ENCODE results near the gene BAIAP3.
"Not testable (repeated sequence)": the region's sequence is repeated elsewhere in the genome, so short reads cannot be mapped to it uniquely, and the experiment has no call there.

Gene BAIAP3

DNA sequence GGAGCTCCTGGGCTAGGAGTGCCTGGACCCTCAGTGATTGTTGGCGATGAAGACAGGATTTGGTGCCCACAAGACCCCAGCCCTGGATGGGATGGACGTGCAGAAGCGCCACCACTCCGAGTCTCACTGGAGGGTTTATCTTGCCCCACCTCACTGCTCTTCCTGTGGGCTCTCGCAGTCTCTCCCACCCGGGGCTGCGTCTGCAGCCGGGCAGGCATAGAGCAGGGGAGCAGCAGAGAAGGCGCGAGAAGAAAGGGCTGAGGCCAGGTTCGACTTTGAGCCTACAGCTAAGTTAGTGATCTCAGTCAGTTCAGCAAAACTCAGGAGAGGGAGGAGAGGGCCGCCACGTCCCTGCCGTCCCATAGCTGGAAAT is 17.4 kb upstream of the BAIAP3 start:
- DNase-seq (ENCODE audit: low read depth in 2 of 2) = no peak

DNA sequence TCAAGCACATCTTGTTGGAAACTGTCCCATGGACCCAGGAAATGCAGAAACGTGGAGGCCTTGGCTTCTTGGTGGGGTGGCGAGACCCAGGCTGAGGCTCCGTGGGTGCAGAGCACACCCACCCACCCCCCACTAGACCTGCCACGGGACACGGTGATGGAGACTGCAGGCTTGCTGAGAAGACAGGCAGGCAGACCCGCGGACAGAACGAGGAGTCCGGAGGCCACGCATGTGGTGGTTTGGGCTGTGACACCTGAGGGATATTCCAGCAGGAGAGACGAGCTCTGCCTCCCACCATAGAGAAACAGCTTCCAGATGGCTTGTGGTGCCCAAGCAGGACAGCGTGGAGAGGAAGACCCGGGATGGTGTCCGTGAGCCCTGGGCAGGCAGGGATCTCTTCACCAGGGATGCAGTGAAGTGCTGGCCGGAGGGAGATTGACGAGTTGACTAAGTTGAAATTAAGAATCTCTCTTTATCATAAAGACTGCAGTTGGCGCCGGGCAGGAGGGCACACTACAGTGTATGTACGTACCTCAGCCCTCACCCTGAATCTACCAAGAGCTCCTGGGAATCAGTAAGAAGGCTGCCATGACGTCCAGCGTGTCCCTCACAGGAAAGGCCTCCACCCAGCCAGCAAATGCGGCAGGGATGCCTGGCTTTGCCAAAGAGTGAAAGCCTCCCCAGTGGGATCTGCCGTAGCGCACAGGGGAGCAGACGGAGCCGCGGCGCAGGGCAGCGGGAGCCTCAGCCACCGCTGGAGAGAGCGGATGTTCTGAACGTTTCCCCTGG is 15.8 kb upstream of the BAIAP3 start:
- DNase-seq (ENCODE audit: low read depth in 2 of 2) = no peak

DNA sequence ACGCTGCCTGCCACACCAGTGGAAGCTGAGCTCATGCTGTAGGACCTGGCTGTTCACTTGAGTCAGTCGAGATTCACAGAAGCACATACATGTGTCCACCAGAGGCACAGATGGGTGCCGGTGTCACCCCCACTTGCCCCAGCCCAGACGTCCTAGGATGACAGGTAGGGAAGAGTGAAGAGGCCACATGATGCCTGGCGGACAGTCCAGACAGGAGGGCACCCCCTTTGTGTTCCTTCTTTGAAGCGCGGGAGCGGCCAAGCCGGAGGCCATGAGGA is 15.2 kb upstream of the BAIAP3 start:
- DNase-seq (ENCODE audit: low read depth in 2 of 2) = no peak

DNA sequence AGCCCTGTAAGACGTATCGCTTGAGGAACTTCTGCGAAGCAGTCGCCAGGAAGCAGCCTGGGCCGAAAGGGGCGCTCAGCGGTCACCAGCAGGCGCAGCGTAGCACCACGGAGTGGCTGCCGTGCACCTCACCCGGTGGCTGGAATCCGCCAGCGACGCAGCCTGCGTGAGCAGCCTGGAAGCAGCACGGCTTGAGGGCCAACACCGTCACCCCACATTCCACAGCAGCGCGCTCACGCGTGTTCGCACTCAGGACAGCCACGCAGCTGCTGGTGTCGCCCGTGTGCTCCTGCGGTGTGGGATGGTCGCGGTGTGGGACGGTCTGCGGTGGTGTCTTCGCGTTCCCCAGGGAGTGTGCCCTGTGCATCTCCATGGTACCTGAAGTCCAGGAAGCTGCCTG is 14.4 kb upstream of the BAIAP3 start:
- no peak for DNase-seq (ENCODE audit: low read depth in 2 of 2)

DNA sequence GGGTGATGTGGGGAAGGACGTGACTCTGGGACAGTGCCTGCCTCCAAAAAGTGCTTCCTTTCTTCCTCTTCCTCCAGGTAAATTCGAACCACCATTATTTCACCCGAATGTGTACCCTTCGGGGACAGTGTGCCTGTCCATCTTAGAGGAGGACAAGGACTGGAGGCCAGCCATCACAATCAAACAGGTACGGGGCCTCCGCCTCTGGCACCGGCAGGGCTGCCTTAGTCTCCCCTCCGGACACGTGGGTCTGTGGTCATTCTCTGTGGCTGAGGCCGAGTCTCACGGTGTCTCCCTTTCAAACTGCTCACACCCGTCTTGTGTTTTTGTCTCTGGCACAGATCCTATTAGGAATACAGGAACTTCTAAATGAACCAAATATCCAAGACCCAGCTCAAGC is 13.3 kb upstream of the BAIAP3 start:
- no peak for DNase-seq (ENCODE audit: low read depth in 2 of 2)

DNA sequence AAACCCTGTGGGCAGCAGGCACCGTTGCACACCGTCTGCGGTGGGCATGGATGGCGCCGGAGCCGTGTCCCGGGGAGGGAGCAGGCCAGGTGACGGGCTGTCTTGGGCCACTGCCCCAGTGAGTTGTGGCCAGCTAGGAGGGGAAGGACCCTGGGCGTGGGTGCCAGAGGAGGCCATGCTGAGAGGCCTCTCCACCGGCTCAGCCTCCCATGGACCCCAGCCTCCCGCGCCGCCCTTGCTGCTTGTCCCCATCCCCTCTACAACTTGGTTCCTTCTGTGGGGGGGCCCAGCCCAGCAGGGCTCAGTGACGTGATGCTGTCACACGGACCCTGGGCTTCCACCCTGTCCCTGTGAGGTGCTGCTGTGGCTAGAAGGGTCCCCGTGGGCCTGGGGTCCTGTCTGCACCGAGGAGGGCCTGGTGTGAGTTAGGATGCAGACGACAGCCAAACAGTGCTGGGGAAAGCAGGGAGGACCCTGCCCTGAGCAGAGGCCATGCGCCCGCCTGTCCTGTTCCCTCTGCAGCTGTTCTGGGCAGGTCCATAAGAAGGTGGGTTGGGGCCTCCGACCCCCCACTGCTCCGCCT is 12.7 kb upstream of the BAIAP3 start:
- no peak for DNase-seq (ENCODE audit: low read depth in 2 of 2)

DNA sequence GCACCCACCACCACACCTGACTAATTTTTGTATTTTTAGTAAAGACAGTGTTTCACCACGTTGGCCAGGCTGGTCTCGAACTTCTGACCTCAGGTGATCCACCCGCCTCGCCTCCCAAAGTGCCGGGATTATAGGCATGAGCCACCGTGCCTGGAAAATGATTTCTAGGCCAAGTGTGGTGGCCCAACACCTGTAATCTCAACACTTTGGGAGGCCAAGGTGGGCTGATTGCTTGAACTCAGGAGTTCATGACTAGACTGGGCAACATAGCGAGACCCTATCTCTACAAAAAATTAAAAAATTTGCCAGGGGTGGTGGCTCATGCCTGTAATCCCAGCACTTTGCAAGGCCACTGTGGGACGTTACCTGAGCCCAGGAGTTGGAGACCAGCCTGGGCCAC is 11.0 kb upstream of the BAIAP3 start:
- no peak for DNase-seq (ENCODE audit: low read depth in 2 of 2)

DNA sequence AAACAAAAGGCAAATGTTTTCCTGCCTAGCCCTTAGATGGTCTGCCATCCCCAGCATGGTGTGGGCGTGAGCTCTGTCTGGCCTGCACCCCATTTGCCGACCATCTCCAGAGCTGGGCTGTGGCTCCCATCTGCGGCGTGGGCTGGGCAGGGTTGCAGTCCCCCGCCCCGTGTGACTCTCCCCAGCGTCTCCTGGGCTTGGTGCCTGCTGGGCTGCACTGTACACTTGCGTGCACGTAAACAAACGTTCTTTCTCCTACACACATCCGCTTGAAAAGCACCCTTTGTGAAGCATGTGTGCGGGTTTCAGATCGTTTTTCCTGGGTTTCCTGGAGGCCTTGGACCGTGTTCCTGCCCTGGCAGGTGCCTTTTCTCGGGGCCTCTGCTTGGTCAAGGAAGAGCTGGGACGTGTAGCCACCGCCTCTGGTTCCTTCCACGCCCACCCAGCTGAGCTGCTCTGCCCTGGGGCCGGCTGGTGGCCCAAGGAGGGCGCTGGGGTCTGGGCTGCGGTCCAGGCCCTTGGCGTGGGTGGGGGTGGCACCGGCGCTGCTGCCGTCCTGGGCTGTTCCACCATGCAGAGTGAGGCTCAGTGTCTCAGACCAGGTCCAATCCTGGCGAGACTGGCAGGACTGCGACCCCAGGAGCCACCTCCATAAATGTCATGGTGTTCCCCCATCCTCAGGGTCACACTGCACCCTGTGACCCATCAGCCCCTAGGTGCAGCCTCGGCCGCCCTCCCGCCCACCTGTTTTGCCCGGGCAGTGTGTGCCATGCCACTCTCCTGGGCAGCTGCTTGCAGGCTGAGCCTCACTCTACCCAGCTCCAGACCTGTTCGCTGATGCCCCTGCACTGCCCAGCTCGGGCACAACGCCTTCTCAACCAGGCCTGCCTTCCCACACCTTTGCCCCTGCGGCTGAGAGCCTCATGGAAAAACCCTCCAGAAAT is 9.9 kb upstream of the BAIAP3 start:
- DNase-seq (ENCODE audit: low read depth in 2 of 2) = no peak

DNA sequence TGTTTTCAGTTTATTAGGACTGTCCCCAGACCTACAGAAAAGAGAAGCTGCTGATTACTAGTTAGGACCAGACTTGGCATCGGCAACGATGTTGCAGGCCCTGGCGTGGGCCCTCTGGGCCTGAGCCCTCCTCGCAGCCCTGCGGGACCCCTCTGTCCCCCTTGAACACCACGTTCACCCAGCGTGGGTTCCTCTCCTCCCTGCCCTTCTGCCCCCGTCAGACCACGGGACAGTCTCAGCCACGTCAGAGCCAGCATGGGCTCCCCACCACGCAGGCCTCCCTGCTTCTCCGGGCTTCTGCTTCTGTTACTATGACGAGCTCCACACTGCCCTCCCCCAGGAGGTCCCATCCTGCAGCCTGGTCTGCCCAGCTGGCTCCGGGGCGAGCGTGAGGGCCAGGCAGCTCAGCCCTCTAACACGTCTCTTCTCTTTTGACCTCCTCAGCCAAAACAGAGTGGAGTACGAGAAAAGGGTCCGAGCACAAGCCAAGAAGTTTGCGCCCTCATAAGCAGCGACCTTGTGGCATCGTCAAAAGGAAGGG is 9.1 kb upstream of the BAIAP3 start:
- no peak for DNase-seq (ENCODE audit: low read depth in 2 of 2)

DNA sequence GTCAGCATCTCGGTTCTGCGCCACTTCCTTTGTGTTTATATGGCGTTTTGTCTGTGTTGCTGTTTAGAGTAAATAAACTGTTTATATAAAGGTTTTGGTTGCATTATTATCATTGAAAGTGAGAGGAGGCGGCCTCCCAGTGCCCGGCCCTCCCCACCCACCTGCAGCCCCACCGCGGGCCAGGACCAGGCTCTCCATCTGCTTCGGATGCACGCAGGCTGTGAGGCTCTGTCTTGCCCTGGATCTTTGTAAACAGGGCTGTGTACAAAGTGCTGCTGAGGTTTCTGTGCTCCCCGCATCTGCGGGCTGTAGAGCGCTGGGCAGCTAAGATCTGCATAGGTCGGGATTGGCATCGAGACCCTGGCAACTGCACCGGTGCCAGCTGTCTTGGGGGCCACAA is 8.2 kb upstream of the BAIAP3 start:
- no peak for DNase-seq (ENCODE audit: low read depth in 2 of 2)

DNA sequence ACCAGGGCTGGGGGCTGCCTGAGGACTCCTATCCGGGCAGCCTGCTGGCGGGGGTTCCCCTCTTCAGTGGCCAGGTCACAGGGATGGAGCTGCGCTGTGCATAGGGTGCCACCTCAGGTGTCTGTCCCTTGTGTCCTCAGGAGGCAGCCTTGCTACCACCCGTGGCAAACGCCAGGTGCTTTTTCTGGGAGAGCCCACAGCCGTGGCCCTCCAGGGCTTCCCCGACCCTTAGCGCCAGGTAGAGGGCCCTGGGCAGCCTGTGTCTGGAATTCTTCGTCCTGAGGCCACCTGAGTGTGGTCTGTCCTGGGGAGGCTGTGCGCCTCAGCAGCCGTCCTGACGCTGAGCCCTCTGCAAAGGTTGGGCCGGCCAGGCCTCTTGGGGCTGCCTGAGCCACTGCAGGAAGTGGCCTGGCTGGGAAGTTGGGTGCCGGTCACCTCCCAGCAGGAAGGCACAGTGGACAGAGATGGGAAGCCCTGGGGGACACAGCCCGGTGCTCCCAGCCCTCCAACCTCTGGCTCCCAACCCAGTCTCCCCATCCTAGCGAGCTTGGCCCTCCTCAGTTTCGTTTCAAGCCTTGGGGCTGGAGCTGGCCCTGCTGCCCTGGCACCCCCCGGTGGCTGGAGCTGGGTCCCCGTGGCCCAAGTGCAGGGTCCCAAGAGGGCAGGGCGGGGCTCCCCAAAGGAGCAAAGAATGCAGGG is 7.6 kb upstream of the BAIAP3 start:
- no peak for DNase-seq (ENCODE audit: low read depth in 2 of 2)

DNA sequence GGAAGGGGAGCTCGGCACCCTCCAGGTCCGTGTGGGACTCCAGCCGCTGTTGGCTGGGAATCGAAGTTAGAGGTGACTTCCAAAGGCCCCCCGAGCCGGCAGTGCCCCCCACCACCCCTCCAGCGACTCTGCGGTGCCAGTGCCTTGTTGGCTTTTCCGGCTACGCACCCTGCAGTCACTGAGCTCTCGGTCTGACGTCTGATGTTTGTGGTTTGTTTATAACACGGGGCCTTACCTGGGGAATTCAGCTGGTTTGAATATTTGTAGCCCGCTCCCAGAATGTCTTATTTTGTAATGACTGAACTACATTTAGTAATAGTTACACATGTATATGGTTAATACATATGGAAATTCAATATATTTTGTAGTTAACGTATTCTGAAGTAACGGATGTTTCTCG is 7.1 kb upstream of the BAIAP3 start:
- DNase-seq (ENCODE audit: low read depth in 2 of 2) = no peak

DNA sequence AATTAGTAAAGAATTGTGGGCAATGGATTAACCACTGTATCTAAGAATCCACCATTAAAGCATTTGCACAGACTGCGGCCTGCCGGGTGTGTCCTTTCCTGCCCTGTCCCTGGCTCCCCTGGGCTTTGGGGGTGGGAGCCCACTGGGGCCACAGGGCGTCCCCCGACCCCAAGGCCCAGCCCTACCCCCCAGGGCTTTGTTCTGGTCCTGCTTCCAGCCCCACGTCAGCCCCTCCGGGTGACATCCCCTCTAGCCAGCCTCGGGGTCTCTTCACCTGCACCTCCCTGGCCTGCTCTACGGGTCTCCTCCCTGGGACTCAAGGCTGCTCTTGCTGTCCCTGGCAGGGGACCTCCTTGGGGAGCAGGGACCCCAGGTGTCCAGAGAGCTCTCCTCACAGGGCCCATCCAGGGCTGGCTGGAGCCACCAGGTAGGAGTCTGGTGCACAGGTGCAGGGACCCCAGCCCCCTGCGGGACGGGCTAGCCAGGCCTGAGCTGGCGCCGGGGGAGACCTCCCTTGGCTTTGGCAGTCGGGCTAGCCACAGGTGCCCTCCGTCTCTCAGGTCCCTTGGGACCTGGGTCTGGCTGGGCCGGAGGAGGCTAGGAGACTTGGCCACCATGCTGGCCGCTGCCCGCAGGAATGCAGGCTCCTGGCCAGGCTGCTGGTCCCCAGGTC is 6.4 kb upstream of the BAIAP3 start:
- no peak for DNase-seq (ENCODE audit: low read depth in 2 of 2)

DNA sequence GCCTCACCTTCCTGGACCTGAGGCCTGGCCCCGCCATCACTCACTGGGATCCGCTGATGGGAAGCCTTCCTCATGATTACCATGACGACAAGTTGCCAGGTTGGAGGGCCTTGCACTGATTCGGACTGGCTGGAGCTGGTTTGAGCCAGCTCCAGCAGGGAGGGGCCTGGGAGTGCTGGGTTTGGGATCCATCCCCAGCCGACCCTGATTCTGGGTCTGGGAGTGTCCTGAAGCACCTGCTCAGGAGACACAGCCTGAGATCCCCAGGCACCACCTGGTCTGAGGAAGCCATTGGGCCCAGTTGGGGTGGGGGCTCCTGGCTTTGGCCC is 5.9 kb upstream of the BAIAP3 start:
- DNase-seq (ENCODE audit: low read depth in 2 of 2) = no peak

DNA sequence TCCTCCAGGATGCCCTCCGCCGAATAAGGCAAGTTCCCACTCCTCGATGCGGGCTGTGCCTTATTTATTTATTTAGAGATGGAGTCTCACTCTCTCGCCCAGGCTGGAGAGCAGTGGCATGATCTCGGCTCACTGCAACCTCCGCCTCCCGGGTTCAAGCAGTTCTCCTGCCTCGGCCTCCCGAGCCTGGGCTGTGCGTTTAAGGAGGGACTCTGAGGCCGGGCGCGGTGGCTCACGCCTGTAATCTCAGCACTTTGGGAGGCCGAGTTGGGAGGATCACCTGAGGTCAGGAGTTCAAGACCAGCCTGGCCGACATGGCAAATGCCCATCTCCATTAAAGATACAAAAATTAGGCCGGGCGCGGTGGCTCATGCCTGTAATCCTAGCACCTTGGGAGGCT is 5.3 kb upstream of the BAIAP3 start:
- not testable (repeated sequence) for DNase-seq (ENCODE audit: low read depth in 2 of 2)

DNA sequence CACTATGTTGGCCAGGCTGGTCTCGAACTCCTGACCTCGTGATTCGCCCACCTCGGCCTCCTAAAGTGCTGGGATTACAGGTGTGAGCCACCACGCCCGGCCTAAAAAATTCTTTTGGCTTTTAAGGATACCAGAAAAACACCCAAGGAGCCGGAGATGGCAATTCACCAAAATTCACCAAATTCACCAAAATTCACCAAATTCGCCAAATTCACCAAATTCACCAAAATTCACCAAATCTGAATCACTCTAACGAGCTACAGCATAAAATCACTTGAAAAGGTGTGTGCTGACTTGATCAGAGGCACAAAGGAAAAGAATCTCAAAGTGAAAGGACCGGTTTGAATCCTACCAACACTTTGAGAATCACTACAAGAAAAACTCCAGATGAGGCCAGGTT is 4.5 kb upstream of the BAIAP3 start:
- not testable (repeated sequence) for DNase-seq (ENCODE audit: low read depth in 2 of 2)

DNA sequence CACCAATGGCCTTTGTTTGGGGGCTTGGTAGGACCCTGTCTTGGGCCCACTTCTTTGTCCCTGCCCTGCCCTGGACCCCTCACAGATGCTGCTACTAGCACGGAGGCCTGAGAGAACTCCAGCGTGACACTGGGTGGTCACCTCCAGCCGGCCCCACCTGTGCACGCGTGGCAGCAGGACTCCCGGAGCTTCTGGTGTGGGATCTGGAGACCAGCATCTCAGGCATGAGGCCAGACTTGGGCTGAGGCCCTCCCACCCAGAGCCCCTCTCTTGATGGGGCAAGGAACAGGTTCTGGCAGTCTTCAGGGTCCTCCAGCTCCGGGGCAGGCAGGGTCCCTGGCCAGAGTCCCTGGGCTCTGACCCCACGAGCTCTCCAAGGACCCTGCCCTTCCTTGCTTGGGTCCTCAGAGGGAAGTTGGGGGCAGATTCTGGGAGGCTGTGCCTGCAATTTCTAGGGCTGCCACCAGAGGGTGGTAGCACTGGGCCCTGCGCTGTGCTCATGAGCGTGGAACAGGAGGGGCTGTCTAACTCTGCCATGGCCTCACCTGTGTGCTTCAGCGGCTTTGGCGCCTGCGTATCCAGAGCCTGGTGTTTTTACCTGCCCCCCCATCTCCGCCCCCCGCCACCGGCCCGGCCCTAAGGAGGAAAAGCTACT is 3.1 kb upstream of the BAIAP3 start:
- DNase-seq (ENCODE audit: low read depth in 2 of 2) = no peak

DNA sequence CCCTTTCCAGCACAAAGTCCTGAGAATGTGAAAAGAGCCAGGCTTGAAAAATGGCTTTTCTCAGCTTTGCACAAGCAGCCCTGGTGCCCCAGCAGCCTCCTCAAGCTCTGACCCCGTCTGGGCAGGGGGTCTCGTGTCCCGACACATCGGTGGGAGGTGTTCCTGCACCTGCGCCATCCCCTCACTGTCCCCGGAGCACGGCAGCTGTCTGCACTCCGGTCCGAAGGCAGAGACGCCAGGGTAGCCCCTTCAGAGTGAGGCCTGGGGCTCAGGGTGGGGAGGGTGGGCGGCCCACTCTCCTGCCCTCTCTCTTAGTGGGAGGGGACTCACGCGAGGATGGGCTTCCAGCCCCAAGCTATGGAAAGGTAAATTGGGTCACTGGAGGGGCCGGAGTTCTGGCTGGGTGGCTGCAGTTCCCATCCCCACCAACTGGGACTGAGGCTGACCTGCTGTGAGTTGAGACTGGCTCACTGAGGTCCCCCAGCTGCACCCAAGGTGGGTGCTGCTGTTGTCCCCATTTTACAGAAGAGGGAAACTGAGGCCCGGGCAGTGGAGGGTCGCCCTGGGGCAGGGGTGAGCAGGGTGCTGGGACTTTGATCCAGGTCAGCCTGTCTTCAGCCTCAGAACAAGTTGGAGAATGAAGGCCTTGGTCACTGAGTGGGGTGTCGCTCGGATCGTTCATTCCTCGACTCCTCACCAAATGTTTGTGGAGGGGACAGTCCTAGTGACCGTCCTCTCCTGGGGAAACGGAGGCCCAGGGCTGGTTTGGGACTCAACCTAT is 2.3 kb upstream of the BAIAP3 start:
- no peak for DNase-seq (ENCODE audit: low read depth in 2 of 2)

DNA sequence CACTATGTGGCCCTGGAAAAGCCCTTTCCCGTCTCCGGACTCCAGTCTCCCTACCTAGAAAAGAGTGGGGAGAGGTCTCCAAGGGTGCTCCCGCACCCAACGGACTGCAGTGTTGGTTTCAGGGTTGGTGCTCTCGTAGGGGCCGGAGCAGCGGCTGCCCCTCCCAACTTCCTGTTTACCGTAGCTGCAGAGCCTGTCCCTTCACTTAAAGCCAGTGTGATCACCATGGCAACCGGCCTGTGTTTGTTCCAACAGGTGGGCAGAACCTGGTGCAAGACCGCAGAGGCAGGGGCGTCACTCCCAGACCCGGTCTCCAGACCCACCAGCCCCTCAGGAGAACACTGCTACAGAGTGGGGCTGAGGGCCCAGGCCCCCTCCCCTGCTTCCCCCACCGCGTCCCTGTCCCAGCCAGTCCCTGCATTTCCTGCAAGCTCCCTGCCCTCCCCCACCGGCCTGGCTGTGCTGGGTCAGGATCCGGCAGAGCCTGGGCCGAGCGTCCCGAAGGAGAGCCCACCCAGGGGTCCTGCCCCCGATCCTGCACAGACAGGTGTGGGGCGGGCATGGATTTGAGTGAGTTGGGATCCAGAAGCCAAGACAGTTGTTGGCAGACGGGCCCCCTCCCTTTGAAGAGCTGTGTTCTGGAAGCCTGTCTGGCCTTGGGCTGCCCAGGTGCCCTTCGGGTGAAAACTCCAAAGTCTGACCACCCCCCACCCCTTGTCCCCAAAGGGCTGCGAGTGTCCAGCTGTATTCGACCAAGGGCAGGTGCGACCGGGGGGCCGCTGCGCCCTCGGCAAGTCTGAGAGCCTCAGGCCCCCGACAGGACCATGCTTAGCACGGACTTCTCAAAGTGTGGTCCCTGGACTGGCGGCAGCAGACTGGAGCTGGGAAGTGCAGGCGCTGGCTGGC is 1.5 kb upstream of the BAIAP3 start:
- no peak for DNase-seq (ENCODE audit: low read depth in 2 of 2)
